Stomach smooth muscle (tissue), 2 donors: ENCODE measurements around the gene AANAT.
A peak's percentile ranks its signal among the peaks of the same experiment; 100 is the strongest.
"Not testable (repeated sequence)": the region's sequence is repeated elsewhere in the genome, so short reads cannot be mapped to it uniquely, and the experiment has no call there.

ENCODE experiments used
- H3K27ac ChIP-seq: one replicate; pipeline ENCODE4 v1.7.0; 2013; ENCODE audit warnings: mild to moderate bottlenecking, low read length, inconsistent platforms
- H3K27me3 ChIP-seq, 2 donors: one replicate each; pipeline ENCODE4 v1.7.0; 2013; ENCODE audit warnings: low read length in 2 of 2; ENCODE audit not compliant: insufficient read depth in 2 of 2, control insufficient read depth in 1 of 2
- H3K36me3 ChIP-seq, 2 donors: one replicate each; pipeline ENCODE4 v1.7.0; 2013; ENCODE audit warnings: low read length in 2 of 2; ENCODE audit not compliant: control insufficient read depth in 2 of 2, insufficient read depth in 2 of 2
- H3K4me1 ChIP-seq: one replicate; pipeline ENCODE4 v1.7.0; 2013; ENCODE audit warnings: low read length; ENCODE audit not compliant: control insufficient read depth, insufficient read depth
- H3K4me3 ChIP-seq, 2 donors: one replicate each; pipeline ENCODE4 v1.7.0; 2013; ENCODE audit warnings: low read length in 2 of 2
- H3K9ac ChIP-seq, 2 donors: one replicate each; pipeline ENCODE4 v1.7.0; 2013; ENCODE audit warnings: low read length in 2 of 2, mild to moderate bottlenecking in 1 of 2
- H3K9me3 ChIP-seq, 2 donors: one replicate each; pipeline ENCODE4 v1.7.0; 2013; ENCODE audit warnings: low read length in 2 of 2; ENCODE audit not compliant: control insufficient read depth in 2 of 2
- donor health status: healthy.
- donor health status: Pancreatic carcinoma.

The AANAT gene

GRCh38 chr17:76500074-76500746, 32.8 kb downstream of the AANAT start:
- peak overlapping the region; percentile 39 to 74 for H3K4me3 ChIP-seq
- H3K27me3 ChIP-seq, result no peaks in the 10 kb centered on the region
- H3K9ac ChIP-seq, result peak overlapping the region in 1 of 2 donors; percentile 54
- H3K36me3 ChIP-seq, result no peaks in the 10 kb centered on the region
- peaks cover 53% of the 10 kb centered on the region for H3K4me1 ChIP-seq
- no peak overlapping the region for H3K27ac ChIP-seq
- H3K9me3 ChIP-seq, result no peaks in the 10 kb centered on the region

- Histone ChIP-seq H3K27me3 (no peaks in the 10 kb centered on the region), H3K4me3 (peak overlapping the region; percentile 39 to 74), H3K4me1 (peaks cover 53% of the 10 kb centered on the region), H3K27ac (peak overlapping the region; percentile 37), H3K9me3 (no peaks in the 10 kb centered on the region), H3K36me3 (no peaks in the 10 kb centered on the region), H3K9ac (peak overlapping the region; percentile 42 to 54)
Measured at GRCh38 chr17:76500747-76501017, 33.3 kb downstream of the AANAT start.

GRCh38 chr17:76501018-76501826, 33.8 kb downstream of the AANAT start, which contains the start of gene RHBDF2:
TSS of gene RHBDF2 (minus strand) at chr17:76501423. CDS start at chr17:76481524, 19,899 bp downstream.
- Histone ChIP-seq H3K9ac (peak within 1 kb of the TSS; percentile 60 to 71), H3K27me3 (no peaks in the 10 kb centered on the region), H3K4me1 (peaks cover 53% of the 10 kb centered on the region), H3K36me3 (no peaks in the 10 kb centered on the region), H3K4me3 (peak within 1 kb of the TSS; percentile 59 to 74), H3K27ac (peak within 1 kb of the TSS; percentile 60), H3K9me3 (no peaks in the 10 kb centered on the region)

- no peaks in the 10 kb centered on the region for H3K36me3 ChIP-seq
- H3K4me3 ChIP-seq, result peak overlapping the region; percentile 59 to 74
- H3K9me3 ChIP-seq, result no peaks in the 10 kb centered on the region
- H3K4me1 ChIP-seq, result peaks cover 56% of the 10 kb centered on the region
- peak overlapping the region; percentile 60 for H3K27ac ChIP-seq
- H3K27me3 ChIP-seq, result peaks cover 2 to 4% of the 10 kb centered on the region in 2 donors
- H3K9ac ChIP-seq, result peak overlapping the region; percentile 60 to 71
Measured at GRCh38 chr17:76501827-76502307, 34.5 kb downstream of the AANAT start.

- Histone ChIP-seq H3K27me3 (peaks cover 6 to 7% of the 10 kb centered on the region in 2 donors), H3K9ac (no peak overlapping the region), H3K36me3 (no peaks in the 10 kb centered on the region), H3K4me3 (no peak overlapping the region), H3K9me3 (no peaks in the 10 kb centered on the region), H3K27ac (no peak overlapping the region), H3K4me1 (peaks cover 50% of the 10 kb centered on the region)
Measured at GRCh38 chr17:76502341-76503211, 35.2 kb downstream of the AANAT start.

- H3K4me1 ChIP-seq, result peaks cover 37% of the 10 kb centered on the region
- peaks cover 6 to 10% of the 10 kb centered on the region in 2 donors for H3K27me3 ChIP-seq
- H3K36me3 ChIP-seq, result no peaks in the 10 kb centered on the region
- no peak overlapping the region for H3K4me3 ChIP-seq
- no peak overlapping the region for H3K27ac ChIP-seq
- H3K9ac ChIP-seq, result no peak overlapping the region
- H3K9me3 ChIP-seq, result no peaks in the 10 kb centered on the region
Measured at GRCh38 chr17:76504117-76504516, 36.7 kb downstream of the AANAT start.

GRCh38 chr17:76506408-76507345, 39.3 kb downstream of the AANAT start:
- H3K9ac ChIP-seq, result no peak overlapping the region
- H3K36me3 ChIP-seq, result no peaks in the 10 kb centered on the region
- H3K27me3 ChIP-seq, result peaks cover 6 to 12% of the 10 kb centered on the region in 2 donors
- no peaks in the 10 kb centered on the region for H3K9me3 ChIP-seq
- no peak overlapping the region for H3K27ac ChIP-seq
- H3K4me1 ChIP-seq, result peaks cover 13% of the 10 kb centered on the region
- H3K4me3 ChIP-seq, result no peak overlapping the region

- not testable (repeated sequence) for H3K9ac ChIP-seq, H3K36me3 ChIP-seq, H3K4me3 ChIP-seq, H3K27ac ChIP-seq, H3K4me1 ChIP-seq, H3K9me3 ChIP-seq
- peaks cover 6 to 12% of the 10 kb centered on the region in 2 donors for H3K27me3 ChIP-seq
Measured at GRCh38 chr17:76508472-76509063, 41.2 kb downstream of the AANAT start.

- Histone ChIP-seq H3K4me1 (peaks cover 6% of the 10 kb centered on the region), H3K27ac (no peak overlapping the region)
Measured at GRCh38 chr17:76510831-76511244, 43.4 kb downstream of the AANAT start.

More at GRCh38 chr17:76510831-76511244, 43.4 kb downstream of the AANAT start:
- Histone ChIP-seq H3K9me3 (no peaks in the 10 kb centered on the region), H3K9ac (no peak overlapping the region), H3K36me3 (no peaks in the 10 kb centered on the region), H3K4me3 (no peak overlapping the region), H3K27me3 (peaks cover 6 to 12% of the 10 kb centered on the region in 2 donors)
